Measurements from ENCODE around the gene TMEM184A. TPM values are rescaled to one million over a fixed set of nuclear protein-coding genes. Genes with fewer than 3 reads are reported as not detected.
A peak's percentile ranks its signal among the peaks of the same experiment; 100 is the strongest.
"Not testable (repeated sequence)": the region's sequence is repeated elsewhere in the genome, so short reads cannot be mapped to it uniquely, and the experiment has no call there.

The TMEM184A gene
- total RNA-seq, 1 donor from 2014 or later: 6.6 TPM

- H3K27ac Mint-ChIP-seq: peak overlapping the region; percentile 22
- no peaks in the 10 kb centered on the region for H3K36me3 Mint-ChIP-seq
- peaks cover 10% of the 10 kb centered on the region for H3K27me3 Mint-ChIP-seq
- no peaks in the 10 kb centered on the region for H3K4me1 Mint-ChIP-seq (ENCODE audit: unreplicated experiment)
- no peak for DNase-seq (ENCODE audit: extremely low spot score, unreplicated experiment)
- no peak overlapping the region for H3K4me3 Mint-ChIP-seq
- TF ChIP-seq CTCF (conservative IDR thresholded peaks at IDR 0.05): no peak
- peaks cover 5% of the 10 kb centered on the region for H3K9me3 Mint-ChIP-seq
Observed at GRCh38 chr7:1520539-1521234, 35.3 kb downstream of the TMEM184A start.

- H3K36me3 Mint-ChIP-seq; H3K4me3 Mint-ChIP-seq; H3K4me1 Mint-ChIP-seq (ENCODE audit: unreplicated experiment); DNase-seq (ENCODE audit: extremely low spot score, unreplicated experiment); H3K27me3 Mint-ChIP-seq; H3K9me3 Mint-ChIP-seq; H3K27ac Mint-ChIP-seq: not testable (repeated sequence)
Observed at GRCh38 chr7:1519322-1519922, 36.6 kb downstream of the TMEM184A start.

- Mint-ChIP-seq H3K27ac (no peak overlapping the region), H3K27me3 (no peaks in the 10 kb centered on the region), H3K9me3 (peaks cover 5% of the 10 kb centered on the region), H3K36me3 (no peaks in the 10 kb centered on the region), H3K4me1 (ENCODE audit: unreplicated experiment) (no peaks in the 10 kb centered on the region), H3K4me3 (no peak overlapping the region)
- TF ChIP-seq CTCF (conservative IDR thresholded peaks at IDR 0.05): no peak
- DNase-seq (ENCODE audit: extremely low spot score, unreplicated experiment): no peak
Observed at GRCh38 chr7:1516586-1517251, 39.3 kb downstream of the TMEM184A start.

- not testable (repeated sequence) for DNase-seq (ENCODE audit: extremely low spot score, unreplicated experiment); H3K27me3 Mint-ChIP-seq; H3K27ac Mint-ChIP-seq; H3K4me1 Mint-ChIP-seq (ENCODE audit: unreplicated experiment); H3K36me3 Mint-ChIP-seq; H3K9me3 Mint-ChIP-seq; H3K4me3 Mint-ChIP-seq
Observed at GRCh38 chr7:1515509-1515967, 40.5 kb downstream of the TMEM184A start.

GRCh38 chr7:1514995-1515401 lies 41.0 kb downstream of the TMEM184A start:
- no peak overlapping the region for H3K4me3 Mint-ChIP-seq
- TF ChIP-seq CTCF (conservative IDR thresholded peaks at IDR 0.05): no peak
- H3K27me3 Mint-ChIP-seq: no peaks in the 10 kb centered on the region
- H3K4me1 Mint-ChIP-seq (ENCODE audit: unreplicated experiment): no peaks in the 10 kb centered on the region
- H3K27ac Mint-ChIP-seq: no peak overlapping the region
- peaks cover 5% of the 10 kb centered on the region for H3K9me3 Mint-ChIP-seq
- DNase-seq (ENCODE audit: extremely low spot score, unreplicated experiment): no peak
- no peaks in the 10 kb centered on the region for H3K36me3 Mint-ChIP-seq

GRCh38 chr7:1514407-1514806 lies 41.6 kb downstream of the TMEM184A start:
- DNase-seq (ENCODE audit: extremely low spot score, unreplicated experiment): no peak
- H3K27ac Mint-ChIP-seq: no peak overlapping the region
- no peaks in the 10 kb centered on the region for H3K36me3 Mint-ChIP-seq
- H3K4me1 Mint-ChIP-seq (ENCODE audit: unreplicated experiment): no peaks in the 10 kb centered on the region
- H3K4me3 Mint-ChIP-seq: no peak overlapping the region
- peaks cover 5% of the 10 kb centered on the region for H3K9me3 Mint-ChIP-seq
- no peaks in the 10 kb centered on the region for H3K27me3 Mint-ChIP-seq
- TF ChIP-seq CTCF (conservative IDR thresholded peaks at IDR 0.05): no peak

Measured in type B pancreatic cell (in vitro differentiated cells).